Keratinocyte (primary cell): ENCODE data around the gene CFAP206. TPM values are rescaled to one million over a fixed set of nuclear protein-coding genes. Genes with fewer than 3 reads are reported as not detected.

Experiments used
- DNase-seq: peaks from one replicate; pipeline ENCODE4 v3.0.0-alpha.2; 2011; ENCODE audit warnings: low read depth, missing footprints, low spot score
- FAIRE-seq: peaks from 2 replicates; lab custom pipeline; 2011; peaks lifted over from hg19 to GRCh38; lab: Jason Lieb, UNC
- H2AFZ ChIP-seq: 2 replicates; pipeline ENCODE4 v1.6.0; 2012; ENCODE audit warnings: low read length, control low read depth, inconsistent platforms; ENCODE audit not compliant: control insufficient read depth
- H3K27ac ChIP-seq: 2 replicates; pipeline ENCODE4 v1.5.1; 2011; ENCODE audit warnings: low read length; ENCODE audit not compliant: control insufficient read depth, insufficient read depth
- H3K27me3 ChIP-seq: 3 replicates; pipeline ENCODE4 v1.6.0; 2011; ENCODE audit warnings: low read length; ENCODE audit not compliant: control insufficient read depth, insufficient read depth; ENCODE audit errors: extremely low read depth
- H3K36me3 ChIP-seq, 2 experiments: 2 replicates in 1 of 2; 3 replicates in 1 of 2; pipeline ENCODE4 v1.5.1; 2011; ENCODE audit warnings: low read length in 2 of 2, mild to moderate bottlenecking in 1 of 2; ENCODE audit not compliant: control insufficient read depth in 2 of 2, insufficient read depth in 2 of 2; ENCODE audit errors: extremely low read depth in 1 of 2
- H3K4me1 ChIP-seq: 3 replicates; pipeline ENCODE4 v1.5.1; 2011; ENCODE audit warnings: low read length; ENCODE audit not compliant: control insufficient read depth, insufficient read depth; ENCODE audit errors: extremely low read depth
- H3K4me2 ChIP-seq: 3 replicates; pipeline ENCODE4 v1.6.0; 2011; ENCODE audit warnings: low read depth, low read length; ENCODE audit not compliant: control insufficient read depth, insufficient read depth; ENCODE audit errors: extremely low read depth
- H3K4me3 ChIP-seq, 3 experiments: fragments of 200-600 bp in 1 of 3; sonication (generic) in 1 of 3; 2 replicates in 2 of 3; 3 replicates in 1 of 3; pipeline ENCODE4 v1.5.1; 2011 to 2016; ENCODE audit warnings: low read length in 3 of 3, mild to moderate bottlenecking in 3 of 3, control low read depth in 2 of 3, inconsistent platforms in 1 of 3, low read depth in 1 of 3, mixed read lengths in 1 of 3, mixed run types in 1 of 3, moderate library complexity in 1 of 3; ENCODE audit not compliant: control insufficient read depth in 2 of 3, insufficient read depth in 2 of 3; ENCODE audit errors: extremely low read depth in 1 of 3
- H3K79me2 ChIP-seq: 2 replicates; pipeline ENCODE4 v1.6.0; 2012; ENCODE audit warnings: low read length; ENCODE audit not compliant: control insufficient read depth, insufficient read depth
- H3K9ac ChIP-seq: 3 replicates; pipeline ENCODE4 v1.6.0; 2011; ENCODE audit warnings: low read length; ENCODE audit not compliant: control insufficient read depth, insufficient read depth; ENCODE audit errors: extremely low read depth
- H3K9me1 ChIP-seq: 3 replicates; pipeline ENCODE4 v1.6.0; 2011; ENCODE audit warnings: low read length; ENCODE audit not compliant: control insufficient read depth, insufficient read depth; ENCODE audit errors: extremely low read depth
- H3K9me3 ChIP-seq: 2 replicates; pipeline ENCODE4 v1.5.1; 2012; ENCODE audit warnings: low read depth, low read length; ENCODE audit not compliant: control insufficient read depth
- H4K20me1 ChIP-seq: 3 replicates; pipeline ENCODE4 v1.6.0; 2011; ENCODE audit warnings: low read length; ENCODE audit not compliant: control insufficient read depth, insufficient read depth; ENCODE audit errors: extremely low read depth
- CTCF ChIP-seq, 3 experiments: IDR thresholded peaks in 1 of 3; conservative IDR thresholded peaks in 1 of 3; optimal IDR thresholded peaks in 1 of 3; 2 replicates in 2 of 3; 3 replicates in 1 of 3; pipeline versions ENCODE3 to v1.5.1; 2011; ENCODE audit warnings: low read length in 3 of 3, mild to moderate bottlenecking in 3 of 3, moderate library complexity in 2 of 3, control low read depth in 1 of 3, inconsistent platforms in 1 of 3; ENCODE audit not compliant: insufficient read depth in 2 of 3; ENCODE audit errors: extremely low read depth in 1 of 3
- EZH2 ChIP-seq: IDR thresholded peaks from one replicate; pipeline ENCODE4 v1.6.1; 2012; ENCODE audit warnings: inconsistent platforms, mild to moderate bottlenecking, low read length, moderate library complexity
- dilution Hi-C: fragments of 300-500 bp; cut with MboI; formaldehyde crosslinking; loops from one replicate; pipeline ENCODE4 v1.7.0; 2020; ENCODE audit warnings: low sequenced_read_pairs; ENCODE audit not compliant: extremely low pct_ligation_motif_present
- polyA plus RNA-seq, 5 experiments: library from polyadenylated mRNA; depleted of rRNA in 3 of 5; stranded (reverse) in 3 of 5; stranded (forward) in 1 of 5; unstranded in 1 of 5; fragments of >200 nt; gene quantifications; 1 replicate in 1 of 5; 2 replicates in 3 of 5; 3 replicates in 1 of 5; pipeline versions ENCODE4 v1.2.1 to v1.2.3, GENCODE V29; 2011 to 2012; ENCODE audit warnings: missing spikeins in 2 of 5, low read depth in 1 of 5, low replicate concordance in 1 of 5

The CFAP206 gene
- polyA plus RNA-seq, 1 donor (not counting 4 experiments of a cell fraction or from before 2014, with no cell fraction given) = 0.18 TPM

- H3K9me3 ChIP-seq = no peaks in the 10 kb centered on the region
- FAIRE-seq (no peak), DNase-seq (no peak)
- H3K27me3 ChIP-seq = no peaks in the 10 kb centered on the region
- H4K20me1 ChIP-seq = no peaks in the 10 kb centered on the region
- TF ChIP-seq EZH2 (no peak), CTCF (optimal IDR thresholded peaks at IDR 0.05 in 1 of 3, IDR thresholded peaks at IDR 0.05 in 1 of 3, conservative IDR thresholded peaks at IDR 0.05 in 1 of 3; ENCODE audit: extremely low read depth in 1 of 3, insufficient read depth in 2 of 3, low read length in 3 of 3) (no peak)
- dilution Hi-C loops = no loop called here
- no peak overlapping the region for H3K9ac ChIP-seq
- H3K4me2 ChIP-seq = no peak overlapping the region
- no peak overlapping the region for H2AFZ ChIP-seq
- no peaks in the 10 kb centered on the region for H3K4me1 ChIP-seq
- H3K36me3 ChIP-seq = no peaks in the 10 kb centered on the region
- no peaks in the 10 kb centered on the region for H3K79me2 ChIP-seq
- H3K9me1 ChIP-seq = no peaks in the 10 kb centered on the region
- no peak overlapping the region for H3K4me3 ChIP-seq
- no peak overlapping the region for H3K27ac ChIP-seq
These were observed 23.5 kb downstream of the CFAP206 start for GRCh38 chr6:87431263-87431662.

- Histone ChIP-seq H3K27me3 (no peaks in the 10 kb centered on the region), H3K9me1 (no peaks in the 10 kb centered on the region), H3K4me3 (no peak overlapping the region), H3K9me3 (no peaks in the 10 kb centered on the region), H2AFZ (no peak overlapping the region), H4K20me1 (no peaks in the 10 kb centered on the region), H3K4me1 (no peaks in the 10 kb centered on the region), H3K9ac (no peak overlapping the region), H3K36me3 (no peaks in the 10 kb centered on the region), H3K4me2 (no peak overlapping the region), H3K79me2 (no peaks in the 10 kb centered on the region), H3K27ac (no peak overlapping the region)
- dilution Hi-C loops = no loop called here
- TF ChIP-seq CTCF (optimal IDR thresholded peaks at IDR 0.05 in 1 of 3, IDR thresholded peaks at IDR 0.05 in 1 of 3, conservative IDR thresholded peaks at IDR 0.05 in 1 of 3; ENCODE audit: extremely low read depth in 1 of 3, insufficient read depth in 2 of 3, low read length in 3 of 3) = no peak
- FAIRE-seq = peak; percentile 91
- peak; percentile 5 for DNase-seq
These were observed 28.7 kb downstream of the CFAP206 start for GRCh38 chr6:87436435-87436834.
